Coronary artery (tissue), 2 donors: ENCODE data around the gene ABCB1.

Source experiments
- DNase-seq: peaks from one replicate; pipeline ENCODE4 v3.0.0-alpha.2; 2017; ENCODE audit warnings: low spot score
- H3K27ac ChIP-seq, 2 donors: fragments of 200-600 bp; sonication (generic); one replicate each; pipeline ENCODE4 v1.5.1; 2016 to 2019
- H3K4me3 ChIP-seq: fragments of 200-600 bp; sonication (generic); 2 replicates; pipeline ENCODE4 v1.5.1; 2016; ENCODE audit warnings: mild to moderate bottlenecking, moderate library complexity
- TF ChIP-seq, protein P1 (sequence below): fragments of 200-600 bp; sonication (generic); IDR thresholded peaks from one replicate; pipeline ENCODE4 v1.5.1; 2019; ENCODE audit warnings: antibody characterized with exemption

The ABCB1 gene

DNA sequence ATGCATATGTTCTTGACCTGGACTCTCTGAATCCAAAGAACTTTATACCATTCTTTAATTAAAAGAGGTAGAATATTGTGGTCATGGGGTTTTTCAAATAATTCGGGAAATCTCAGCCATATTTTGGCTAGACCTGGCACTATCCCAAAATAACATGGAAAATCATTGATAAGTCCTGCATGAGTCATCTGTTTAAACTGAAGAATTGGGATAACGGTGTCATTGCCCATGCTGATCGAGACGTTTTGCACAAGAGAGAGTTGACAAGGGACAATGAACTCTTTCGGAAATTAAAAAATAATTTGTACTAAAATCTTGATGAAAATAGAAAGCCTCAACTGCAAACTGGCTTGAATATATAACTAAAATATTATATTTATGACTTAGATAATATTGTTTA lies 105.3 kb downstream of the ABCB1 start:
- TF ChIP-seq, protein P1, sequence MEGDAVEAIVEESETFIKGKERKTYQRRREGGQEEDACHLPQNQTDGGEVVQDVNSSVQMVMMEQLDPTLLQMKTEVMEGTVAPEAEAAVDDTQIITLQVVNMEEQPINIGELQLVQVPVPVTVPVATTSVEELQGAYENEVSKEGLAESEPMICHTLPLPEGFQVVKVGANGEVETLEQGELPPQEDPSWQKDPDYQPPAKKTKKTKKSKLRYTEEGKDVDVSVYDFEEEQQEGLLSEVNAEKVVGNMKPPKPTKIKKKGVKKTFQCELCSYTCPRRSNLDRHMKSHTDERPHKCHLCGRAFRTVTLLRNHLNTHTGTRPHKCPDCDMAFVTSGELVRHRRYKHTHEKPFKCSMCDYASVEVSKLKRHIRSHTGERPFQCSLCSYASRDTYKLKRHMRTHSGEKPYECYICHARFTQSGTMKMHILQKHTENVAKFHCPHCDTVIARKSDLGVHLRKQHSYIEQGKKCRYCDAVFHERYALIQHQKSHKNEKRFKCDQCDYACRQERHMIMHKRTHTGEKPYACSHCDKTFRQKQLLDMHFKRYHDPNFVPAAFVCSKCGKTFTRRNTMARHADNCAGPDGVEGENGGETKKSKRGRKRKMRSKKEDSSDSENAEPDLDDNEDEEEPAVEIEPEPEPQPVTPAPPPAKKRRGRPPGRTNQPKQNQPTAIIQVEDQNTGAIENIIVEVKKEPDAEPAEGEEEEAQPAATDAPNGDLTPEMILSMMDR, result no peak
- no peak overlapping the region for H3K4me3 ChIP-seq
- H3K27ac ChIP-seq, result no peak overlapping the region
- no peak for DNase-seq

DNA sequence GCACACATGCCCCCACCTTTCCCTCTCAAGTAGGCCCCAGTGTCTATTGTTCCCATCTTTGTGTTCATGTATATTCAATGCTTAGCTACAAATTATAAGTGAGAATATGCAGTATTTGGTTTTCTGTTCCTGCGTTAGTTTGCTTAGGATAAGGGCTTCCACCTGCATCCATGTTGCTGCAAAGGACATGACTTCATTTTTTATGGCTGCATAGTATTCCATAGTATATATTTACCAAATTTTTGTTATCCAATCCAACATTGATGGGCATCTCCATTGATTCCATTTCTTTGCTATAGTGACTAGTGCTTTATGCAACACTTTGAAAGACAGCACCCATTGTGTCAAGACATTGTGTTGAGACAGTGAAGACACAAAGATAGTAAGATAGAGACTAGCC lies 106.2 kb downstream of the ABCB1 start:
- no peak for DNase-seq
- TF ChIP-seq, protein P1, result no peak
- Histone ChIP-seq H3K27ac (no peak overlapping the region), H3K4me3 (no peak overlapping the region)

DNA sequence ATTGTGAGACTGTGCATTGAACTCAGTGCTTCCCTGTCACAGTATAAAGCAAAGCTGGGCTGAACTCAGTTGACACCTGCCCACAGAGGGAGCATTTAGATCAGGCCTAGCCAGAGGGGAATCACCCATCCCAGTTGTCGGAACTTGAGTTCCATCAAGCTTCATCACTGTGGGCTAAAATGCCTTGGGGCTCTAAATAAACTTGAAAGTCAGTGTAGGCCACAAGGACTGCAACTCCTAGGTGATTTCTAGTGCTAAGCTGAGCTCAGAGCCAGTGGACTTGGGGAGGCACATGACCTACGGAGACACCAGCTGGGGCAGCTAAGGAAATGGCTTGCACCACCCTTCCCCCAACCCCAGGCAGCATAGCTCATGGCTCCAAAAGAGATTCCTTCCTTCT lies 117.6 kb downstream of the ABCB1 start:
- Histone ChIP-seq H3K27ac (no peak overlapping the region), H3K4me3 (no peak overlapping the region)
- no peak for DNase-seq
- TF ChIP-seq, protein P1, result no peak

DNA sequence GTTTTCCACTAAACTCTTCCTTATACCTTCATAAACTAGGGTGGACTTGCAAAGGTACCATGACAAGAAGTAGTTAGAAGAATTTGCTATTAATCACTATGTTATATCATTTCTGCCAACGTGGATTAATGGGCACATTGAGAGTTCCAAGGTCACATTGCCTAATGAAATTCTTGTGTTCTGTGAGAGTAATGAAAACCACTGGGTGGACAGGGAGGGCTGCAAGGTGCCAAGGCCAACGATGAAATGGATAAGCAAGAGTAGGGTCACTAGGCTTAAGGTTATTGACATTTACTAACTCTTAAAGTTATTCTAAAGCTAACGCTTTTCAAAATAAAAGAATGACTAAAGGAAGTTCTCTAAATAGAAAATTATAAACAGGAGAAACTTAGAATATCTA lies 118.6 kb downstream of the ABCB1 start:
- TF ChIP-seq, protein P1, result no peak
- H3K27ac ChIP-seq, result no peak overlapping the region
- no peak overlapping the region for H3K4me3 ChIP-seq
- DNase-seq, result no peak

DNA sequence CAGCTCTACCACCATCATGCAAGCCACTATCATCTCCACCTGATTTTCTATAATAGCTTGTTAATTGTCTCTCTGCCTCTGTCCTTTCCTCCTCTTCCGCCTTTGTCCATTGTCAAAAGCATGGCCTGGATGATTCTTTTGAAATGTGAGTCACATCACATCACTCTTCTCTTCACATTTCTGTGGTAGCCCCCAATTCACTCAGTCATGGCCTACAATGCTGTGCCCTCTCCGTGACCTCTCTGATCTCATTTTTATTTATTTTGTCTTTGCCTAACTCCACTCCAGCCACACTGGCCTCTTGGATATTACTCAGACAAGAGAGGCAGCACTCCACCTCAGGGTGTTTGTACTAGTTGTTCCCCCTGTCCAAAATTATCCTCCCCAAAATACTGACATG lies 120.3 kb downstream of the ABCB1 start:
- no peak for DNase-seq
- TF ChIP-seq, protein P1, result no peak
- H3K27ac ChIP-seq, result no peak overlapping the region
- H3K4me3 ChIP-seq, result no peak overlapping the region

DNA sequence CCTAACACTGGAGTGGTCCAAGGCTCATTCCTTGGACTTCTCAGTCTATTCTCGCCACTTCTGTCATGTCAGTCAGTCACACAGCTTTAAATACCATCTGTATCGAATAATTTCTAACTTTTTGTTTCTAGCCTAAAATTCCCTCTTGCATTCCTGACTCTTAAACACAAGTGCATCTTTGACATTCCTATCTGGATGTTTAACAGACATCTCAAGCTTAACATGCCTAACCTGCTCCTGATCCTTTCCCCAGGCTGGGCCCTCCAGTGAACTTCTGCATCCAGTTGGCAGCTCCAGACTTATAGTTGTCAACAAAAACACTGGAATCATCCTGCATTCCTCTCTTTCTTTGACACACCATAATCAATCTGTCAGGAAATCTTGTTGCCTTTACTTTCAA lies 120.7 kb downstream of the ABCB1 start:
- H3K4me3 ChIP-seq, result no peak overlapping the region
- DNase-seq, result no peak
- TF ChIP-seq, protein P1, result no peak

DNA sequence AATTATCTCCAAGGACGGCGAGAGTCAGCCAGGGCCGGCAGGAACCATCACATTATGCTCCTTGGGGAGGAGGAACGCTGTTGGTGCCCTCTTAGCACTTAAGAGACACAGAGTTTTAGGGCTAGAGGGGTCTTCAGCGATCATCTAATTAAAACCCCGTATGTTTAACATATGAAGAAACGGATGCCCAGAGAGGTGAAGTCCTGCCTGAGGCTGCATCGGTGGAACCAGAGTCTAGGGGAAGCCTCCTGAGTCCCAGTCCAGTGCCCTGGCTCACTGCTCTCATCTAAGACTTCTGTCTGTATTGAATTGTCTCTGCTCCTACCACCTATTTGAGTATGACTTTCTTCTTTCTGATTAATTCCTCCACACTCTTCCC lies 124.5 kb downstream of the ABCB1 start:
- DNase-seq, result no peak
- no peak overlapping the region for H3K27ac ChIP-seq
- TF ChIP-seq, protein P1, result no peak
- H3K4me3 ChIP-seq, result peak overlapping the region; percentile 75

More for the DNA sequence above, 120.7 kb downstream of the ABCB1 start:
- no peak overlapping the region for H3K27ac ChIP-seq
